Measurements from ENCODE around the gene ABCD4. TPM values are rescaled to one million over a fixed set of nuclear protein-coding genes. Genes with fewer than 3 reads are reported as not detected.

ABCD4 gene
- total RNA-seq, 4 donors from 2014 or later = 45.2 to 79.5 (median 62.0) TPM

- Histone ChIP-seq H3K36me3 (no peaks in the 10 kb centered on the region), H3K4me3 (replicated peaks in 1 of 3) (peak overlapping the region in 1 of 3 donors; percentile 19), H3K4me1 (peaks cover 25 to 29% of the 10 kb centered on the region in 2 donors), H3K9me3 (no peaks in the 10 kb centered on the region), H3K27ac (no peak overlapping the region), H3K27me3 (peaks cover 56% of the 10 kb centered on the region)
- no peak for TF ChIP-seq POLR2A (IDR thresholded peaks at IDR 0.05)
- no peak for TF ChIP-seq CTCF (IDR thresholded peaks at IDR 0.05)
- intact Hi-C loops (cut with DNase I) = no loop called here
- peak; percentile 22 to 35 for DNase-seq
- WGBS, 2 donors = 2 to 6% methylated on average over 36 to 45 of the region's 80 CpGs
Measured at GRCh38 chr14:74240794-74241651, 61.7 kb downstream of the ABCD4 start.

GRCh38 chr14:74239848-74240793 lies 62.6 kb downstream of the ABCD4 start:
- DNase-seq = no peak
- H3K36me3 ChIP-seq = no peaks in the 10 kb centered on the region
- H3K4me3 ChIP-seq (replicated peaks in 1 of 3) = peak overlapping the region in 1 of 3 donors; percentile 19
- H3K9me3 ChIP-seq = no peaks in the 10 kb centered on the region
- H3K4me1 ChIP-seq = peaks cover 25 to 29% of the 10 kb centered on the region in 2 donors
- intact Hi-C loops (cut with DNase I) = no loop called here
- 3 to 10% methylated on average over 9 to 53 of the region's 94 CpGs for WGBS, 2 donors
- H3K27me3 ChIP-seq = peaks cover 56% of the 10 kb centered on the region
- TF ChIP-seq CTCF (IDR thresholded peaks at IDR 0.05) (no peak), POLR2A (IDR thresholded peaks at IDR 0.05) (no peak)
- H3K27ac ChIP-seq = no peak overlapping the region

- 10 to 20% methylated on average over 11 to 16 of the region's 40 CpGs for WGBS, 2 donors
Measured at GRCh38 chr14:74238974-74239847, 63.5 kb downstream of the ABCD4 start, which contains the start of gene VSX2. VSX2 (plus strand) TSS chr14:74239449; CDS start chr14:74239562, 113 bp downstream.

GRCh38 chr14:74237441-74237840 lies 65.3 kb downstream of the ABCD4 start:
- 89 to 92% methylated on average over 4 of the region's 4 CpGs for WGBS, 2 donors
- intact Hi-C loops (cut with DNase I) = no loop called here
- Histone ChIP-seq H3K36me3 (no peaks in the 10 kb centered on the region), H3K4me1 (peaks cover 25 to 29% of the 10 kb centered on the region in 2 donors), H3K9me3 (no peaks in the 10 kb centered on the region), H3K27ac (no peak overlapping the region), H3K27me3 (peaks cover 34% of the 10 kb centered on the region), H3K4me3 (replicated peaks in 1 of 3) (no peak overlapping the region)
- no peak for TF ChIP-seq POLR2A (IDR thresholded peaks at IDR 0.05)
- no peak for TF ChIP-seq CTCF (IDR thresholded peaks at IDR 0.05)
- no peak for DNase-seq

More at GRCh38 chr14:74238974-74239847, 63.5 kb downstream of the ABCD4 start, which contains the start of gene VSX2:
- TF ChIP-seq CTCF (IDR thresholded peaks at IDR 0.05) = no peak
- TF ChIP-seq POLR2A (IDR thresholded peaks at IDR 0.05) = no peak
- H3K27me3 ChIP-seq = peaks cover 52% of the 10 kb centered on the region
- H3K4me1 ChIP-seq = peaks cover 25 to 29% of the 10 kb centered on the region in 2 donors
- H3K4me3 ChIP-seq (replicated peaks in 1 of 3) = peak within 1 kb of the TSS in 1 of 3 donors; percentile 19
- H3K36me3 ChIP-seq = no peaks in the 10 kb centered on the region
- intact Hi-C loops (cut with DNase I) = no loop called here
- no peaks in the 10 kb centered on the region for H3K9me3 ChIP-seq
- no peak for DNase-seq
- H3K27ac ChIP-seq = no peak within 1 kb of the TSS

Other genes starting within 250 kb of the ABCD4 start
- 10 to 100 TPM; 31.4 to 58.0 (median 44.4) TPM for gene ALDH6A1, start 218.5 kb downstream of the ABCD4 start, total RNA-seq
- 10 to 100 TPM in 1 of 4 donors, 1 to 10 TPM in 3; 5.8 to 12.7 (median 8.1) TPM for gene LIN52, start 218.0 kb downstream of the ABCD4 start, total RNA-seq
- gene VSX2, start 63.5 kb downstream of the ABCD4 start, total RNA-seq = not detected
- gene VRTN, start 45.5 kb upstream of the ABCD4 start, total RNA-seq = not detected
- under 1 TPM in 2 of 4 donors, not detected in 2; 0.13 to 0.54 TPM for gene SYNDIG1L, start 123.3 kb upstream of the ABCD4 start, total RNA-seq
- gene NPC2, start 190.4 kb upstream of the ABCD4 start, total RNA-seq = 1,000 to 10,000 TPM in 1 of 4 donors, 100 to 1,000 TPM in 3; 583 to 1,617 (median 793) TPM
- 10 to 100 TPM; 24.6 to 54.9 (median 44.2) TPM for gene ISCA2, start 190.8 kb upstream of the ABCD4 start, total RNA-seq

Data from thyroid gland (tissue), 4 donors.